GM12873 (cell line): ENCODE data around the gene OXLD1.

Experiments used
- TF ChIP-seq, protein P1 (sequence below): IDR thresholded peaks from 2 replicates; pipeline ENCODE4 v1.5.1; 2012; ENCODE audit warnings: low read depth, mild to moderate bottlenecking, moderate library complexity, low read length, control low read depth; ENCODE audit not compliant: insufficient read depth; ENCODE audit errors: missing control alignments

OXLD1 gene

DNA sequence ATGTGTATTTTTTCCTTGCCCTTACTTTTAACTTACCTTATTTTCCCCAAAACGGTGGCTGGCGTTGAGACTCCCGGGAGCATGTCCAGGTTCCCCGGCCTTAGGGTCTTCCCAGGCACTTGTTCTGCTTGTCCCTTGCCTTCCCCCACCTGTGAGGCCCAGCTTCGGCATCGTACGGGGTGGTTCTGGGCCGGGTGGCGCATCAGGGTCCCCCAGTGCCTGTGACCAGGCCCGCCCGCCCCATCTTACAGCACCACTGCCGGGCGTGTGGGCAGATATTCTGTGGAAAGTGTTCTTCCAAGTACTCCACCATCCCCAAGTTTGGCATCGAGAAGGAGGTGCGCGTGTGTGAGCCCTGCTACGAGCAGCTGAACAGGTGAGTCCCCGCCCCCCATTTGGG is 24.8 kb upstream of the OXLD1 start:
- TF ChIP-seq, protein P1, sequence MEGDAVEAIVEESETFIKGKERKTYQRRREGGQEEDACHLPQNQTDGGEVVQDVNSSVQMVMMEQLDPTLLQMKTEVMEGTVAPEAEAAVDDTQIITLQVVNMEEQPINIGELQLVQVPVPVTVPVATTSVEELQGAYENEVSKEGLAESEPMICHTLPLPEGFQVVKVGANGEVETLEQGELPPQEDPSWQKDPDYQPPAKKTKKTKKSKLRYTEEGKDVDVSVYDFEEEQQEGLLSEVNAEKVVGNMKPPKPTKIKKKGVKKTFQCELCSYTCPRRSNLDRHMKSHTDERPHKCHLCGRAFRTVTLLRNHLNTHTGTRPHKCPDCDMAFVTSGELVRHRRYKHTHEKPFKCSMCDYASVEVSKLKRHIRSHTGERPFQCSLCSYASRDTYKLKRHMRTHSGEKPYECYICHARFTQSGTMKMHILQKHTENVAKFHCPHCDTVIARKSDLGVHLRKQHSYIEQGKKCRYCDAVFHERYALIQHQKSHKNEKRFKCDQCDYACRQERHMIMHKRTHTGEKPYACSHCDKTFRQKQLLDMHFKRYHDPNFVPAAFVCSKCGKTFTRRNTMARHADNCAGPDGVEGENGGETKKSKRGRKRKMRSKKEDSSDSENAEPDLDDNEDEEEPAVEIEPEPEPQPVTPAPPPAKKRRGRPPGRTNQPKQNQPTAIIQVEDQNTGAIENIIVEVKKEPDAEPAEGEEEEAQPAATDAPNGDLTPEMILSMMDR = no peak

DNA sequence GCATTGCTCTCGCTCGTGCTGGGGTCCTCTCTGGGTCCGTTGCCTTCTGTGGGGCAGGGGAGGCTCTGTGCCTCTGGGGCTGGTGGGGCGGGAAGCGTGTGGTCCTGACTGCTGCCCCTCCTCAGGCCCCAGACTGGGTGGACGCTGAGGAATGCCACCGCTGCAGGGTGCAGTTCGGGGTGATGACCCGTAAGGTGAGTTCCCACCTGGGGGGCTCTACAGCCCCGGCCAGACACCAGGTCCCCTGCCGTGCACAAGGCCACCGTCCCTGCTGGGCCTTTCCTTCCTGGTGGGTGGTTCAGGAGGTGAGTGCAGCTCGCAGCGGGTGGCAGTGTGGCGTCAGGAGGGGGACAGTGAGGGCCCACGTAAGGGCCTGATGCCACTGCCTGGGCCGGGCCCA is 24.1 kb upstream of the OXLD1 start:
- TF ChIP-seq, protein P1 = no peak

DNA sequence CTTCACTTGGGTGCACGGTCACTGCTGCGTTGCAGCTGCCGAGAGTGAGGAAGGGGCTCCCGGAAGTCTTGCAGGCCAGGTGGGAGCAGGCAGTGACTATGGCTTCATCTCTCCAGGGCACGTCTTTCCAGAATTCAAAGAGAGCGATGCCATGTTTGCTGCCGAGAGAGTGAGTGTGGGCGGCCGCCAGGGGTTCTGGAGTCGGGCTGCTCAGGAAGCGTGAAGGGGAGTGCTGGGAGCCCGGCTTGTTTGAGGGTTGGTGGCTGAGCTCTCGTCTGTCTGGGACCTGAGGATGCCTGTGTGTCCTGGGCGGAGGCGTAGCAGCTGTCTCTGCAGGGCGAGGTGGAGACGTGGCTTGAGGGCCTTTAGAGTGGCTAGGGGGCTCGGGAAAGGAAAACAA is 23.7 kb upstream of the OXLD1 start:
- TF ChIP-seq, protein P1 = no peak

DNA sequence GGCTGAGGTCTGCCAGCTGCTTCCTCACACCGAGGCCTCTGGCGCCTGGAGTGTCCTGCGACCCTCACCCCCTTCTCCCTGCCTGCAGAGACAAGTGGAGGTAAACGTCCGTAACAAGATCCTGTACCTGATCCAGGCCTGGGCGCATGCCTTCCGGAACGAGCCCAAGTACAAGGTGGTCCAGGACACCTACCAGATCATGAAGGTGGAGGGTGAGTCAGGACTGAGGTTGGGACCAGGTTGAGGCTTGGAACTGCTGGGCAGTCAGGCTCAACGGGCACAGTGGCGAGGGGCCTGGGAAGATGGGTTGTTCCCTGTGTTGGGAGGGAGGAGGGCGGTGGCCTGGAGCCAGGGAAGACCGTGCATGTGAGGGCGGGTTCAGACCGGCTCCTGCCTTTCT is 22.2 kb upstream of the OXLD1 start:
- TF ChIP-seq, protein P1 = no peak

DNA sequence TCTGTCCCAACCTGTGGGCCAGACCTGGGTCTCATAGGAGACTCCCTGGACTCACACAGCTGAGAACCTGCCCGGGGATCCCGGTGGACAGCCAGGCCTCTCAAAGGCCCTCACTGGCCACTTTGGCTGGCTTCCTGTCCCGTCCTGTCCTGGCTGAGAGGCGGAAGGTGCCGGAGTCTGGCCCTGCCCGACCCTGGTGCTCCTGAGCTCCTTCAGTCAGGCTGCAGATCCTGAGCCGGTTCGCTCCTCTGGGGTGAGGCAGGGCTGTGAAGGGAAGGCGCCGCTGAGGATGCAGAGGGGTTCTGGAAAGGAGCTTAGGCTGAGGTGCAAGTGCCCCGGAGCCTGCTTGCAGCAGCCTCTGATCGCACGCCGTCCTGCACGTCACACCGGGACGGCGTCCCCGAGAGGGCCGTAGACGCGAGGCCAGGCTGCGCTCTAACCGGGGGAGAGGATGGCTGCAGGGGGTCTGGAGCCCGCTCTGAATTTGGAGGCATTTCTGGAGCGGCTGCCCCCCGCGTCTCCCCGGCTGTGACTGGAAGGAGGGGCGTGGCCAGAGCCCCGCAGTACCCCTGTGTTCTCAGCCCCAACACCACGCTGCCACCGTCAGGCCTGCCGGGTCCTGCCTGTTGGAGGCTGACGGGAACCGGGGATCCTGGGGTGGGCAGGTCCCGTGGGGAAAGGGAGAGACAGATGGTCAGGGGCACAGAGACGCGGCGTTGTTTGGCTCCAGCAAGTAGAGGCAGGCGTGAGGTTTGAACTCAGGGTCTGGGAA is 21.6 kb upstream of the OXLD1 start:
- TF ChIP-seq, protein P1 = no peak

DNA sequence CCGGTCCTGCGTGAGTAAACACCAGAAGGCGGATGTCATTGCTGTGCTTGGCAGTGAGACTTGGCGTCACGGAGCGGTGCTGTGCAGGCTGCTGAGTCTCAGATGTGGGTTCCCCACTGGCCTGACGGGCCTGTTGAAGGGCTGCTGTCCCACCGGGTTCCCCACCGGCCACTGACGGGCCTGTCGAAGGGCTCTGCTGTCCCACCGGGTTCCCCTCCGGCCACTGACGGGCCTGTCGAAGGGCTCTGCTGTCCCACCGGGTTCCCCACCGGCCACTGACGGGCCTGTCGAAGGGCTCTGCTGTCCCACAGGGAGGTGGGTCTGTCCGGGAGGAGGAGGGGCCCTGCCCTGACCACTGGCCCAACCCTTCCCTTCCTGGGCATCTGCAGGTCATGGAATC is 20.2 kb upstream of the OXLD1 start:
- TF ChIP-seq, protein P1 = no peak

DNA sequence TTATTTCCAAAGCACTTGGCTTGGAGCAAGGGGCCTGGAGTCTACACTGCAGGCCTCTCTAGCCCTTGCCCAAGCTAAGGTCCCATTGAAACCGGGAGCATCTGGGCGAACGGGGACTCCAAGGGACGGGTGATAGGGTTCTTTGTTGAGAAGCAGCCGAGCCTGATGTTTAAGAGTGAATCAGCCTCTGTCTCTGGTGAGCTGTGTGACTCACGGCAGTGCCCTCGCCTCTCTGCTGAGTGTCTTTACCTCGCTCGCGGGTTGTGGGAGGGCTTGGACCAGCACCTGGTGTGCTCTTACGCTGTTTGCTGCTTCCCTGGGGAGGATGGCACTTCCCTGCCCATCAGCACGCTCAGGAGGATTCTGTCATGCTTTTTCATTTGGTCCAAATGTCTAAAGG is 18.7 kb upstream of the OXLD1 start:
- TF ChIP-seq, protein P1 = no peak

DNA sequence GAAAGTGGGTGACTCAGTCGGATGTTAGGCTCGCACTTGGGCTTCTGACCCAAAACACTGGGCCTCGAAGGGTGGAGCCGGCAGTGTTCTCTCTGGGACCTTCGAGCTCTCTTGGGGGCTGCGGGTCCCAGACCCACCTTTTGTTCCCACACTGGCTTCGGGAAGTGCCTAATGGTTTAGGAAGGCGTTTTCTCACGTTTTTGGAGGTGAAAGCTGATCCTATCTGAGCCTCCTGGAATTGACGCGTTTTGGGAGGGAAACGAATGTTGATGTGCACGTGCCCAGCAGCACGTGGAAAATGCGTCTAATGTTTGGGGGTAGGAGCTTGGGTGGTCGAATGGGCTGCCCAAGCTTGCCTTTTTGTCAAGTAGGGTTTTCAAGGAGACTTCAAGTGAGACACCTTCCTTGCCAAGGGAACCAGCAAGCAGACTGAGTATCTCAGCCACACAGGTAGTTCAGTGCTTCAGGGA is 18.1 kb upstream of the OXLD1 start:
- TF ChIP-seq, protein P1 = no peak
